Testis (tissue), 2 donors: ENCODE measurements around the gene ABCC3.

Experiments
- POLR2A ChIP-seq: fragments of 450-650 bp; IDR thresholded peaks from one replicate; pipeline ENCODE4 v1.6.1; 2017; ENCODE audit warnings: antibody characterized with exemption, mild to moderate bottlenecking, moderate library complexity
- TF ChIP-seq, protein P1 (sequence below), 3 experiments: fragments of 450-650 bp in 2 of 3; fragments of 200-600 bp in 1 of 3; sonication (generic) in 1 of 3; IDR thresholded peaks; one replicate each; pipeline ENCODE4 v1.5.1; 2016 to 2019; ENCODE audit warnings: antibody characterized with exemption in 3 of 3, mild to moderate bottlenecking in 2 of 3, moderate library complexity in 1 of 3

DNA sequence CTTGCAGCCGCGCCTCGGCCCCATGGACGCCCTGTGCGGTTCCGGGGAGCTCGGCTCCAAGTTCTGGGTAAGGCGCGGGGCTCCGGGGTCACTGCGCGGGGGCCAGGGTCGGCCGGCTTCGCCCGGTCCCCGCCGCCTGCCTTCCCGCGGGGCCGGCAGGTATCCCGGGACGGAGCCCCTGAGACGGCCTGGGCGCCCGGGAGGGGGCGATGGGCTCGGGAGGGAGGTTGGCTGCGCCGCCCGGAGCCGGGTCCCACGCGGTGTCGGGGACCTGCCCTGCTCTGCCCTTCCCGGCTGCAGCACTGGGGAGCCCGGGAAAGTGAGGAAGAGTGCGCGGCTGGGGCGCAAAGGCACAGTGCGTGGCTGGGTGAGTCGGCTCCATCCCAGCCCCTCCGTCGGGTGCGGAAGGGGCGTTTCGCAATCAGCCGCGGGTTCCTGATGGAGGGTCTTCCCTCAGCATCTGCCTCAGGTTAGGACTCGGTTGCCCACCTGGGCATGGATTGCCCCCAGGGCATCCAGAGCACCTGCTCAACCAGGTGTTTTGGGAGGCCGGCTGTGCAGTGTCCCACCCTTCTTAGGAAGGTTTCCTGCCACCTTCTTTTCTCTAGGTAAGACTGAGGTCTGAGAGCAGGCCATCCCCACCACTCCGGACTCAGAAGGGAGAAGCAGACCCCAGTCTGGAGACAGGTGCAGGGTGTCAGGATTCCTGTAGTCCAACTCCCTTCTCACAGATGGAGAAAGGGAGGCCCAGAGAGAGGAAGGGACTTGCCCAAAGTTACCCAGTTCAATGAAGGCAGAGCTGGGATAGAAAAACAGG, 442 bp downstream of the ABCC3 start:
- TF ChIP-seq, protein P1, sequence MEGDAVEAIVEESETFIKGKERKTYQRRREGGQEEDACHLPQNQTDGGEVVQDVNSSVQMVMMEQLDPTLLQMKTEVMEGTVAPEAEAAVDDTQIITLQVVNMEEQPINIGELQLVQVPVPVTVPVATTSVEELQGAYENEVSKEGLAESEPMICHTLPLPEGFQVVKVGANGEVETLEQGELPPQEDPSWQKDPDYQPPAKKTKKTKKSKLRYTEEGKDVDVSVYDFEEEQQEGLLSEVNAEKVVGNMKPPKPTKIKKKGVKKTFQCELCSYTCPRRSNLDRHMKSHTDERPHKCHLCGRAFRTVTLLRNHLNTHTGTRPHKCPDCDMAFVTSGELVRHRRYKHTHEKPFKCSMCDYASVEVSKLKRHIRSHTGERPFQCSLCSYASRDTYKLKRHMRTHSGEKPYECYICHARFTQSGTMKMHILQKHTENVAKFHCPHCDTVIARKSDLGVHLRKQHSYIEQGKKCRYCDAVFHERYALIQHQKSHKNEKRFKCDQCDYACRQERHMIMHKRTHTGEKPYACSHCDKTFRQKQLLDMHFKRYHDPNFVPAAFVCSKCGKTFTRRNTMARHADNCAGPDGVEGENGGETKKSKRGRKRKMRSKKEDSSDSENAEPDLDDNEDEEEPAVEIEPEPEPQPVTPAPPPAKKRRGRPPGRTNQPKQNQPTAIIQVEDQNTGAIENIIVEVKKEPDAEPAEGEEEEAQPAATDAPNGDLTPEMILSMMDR (IDR thresholded peaks at IDR 0.05), result no peak
- TF ChIP-seq POLR2A, result no peak
